NCI-H2196 treated with DMSO at 0.1 percent for 48 hours (cell line): ENCODE measurements around the gene TMOD4.

Source experiments
- DNase-seq: peaks from one replicate; lab custom pipeline; 2025; ENCODE audit not compliant: unreplicated experiment; lab: John Stamatoyannopoulos, UW

The TMOD4 gene

GRCh38 chr1:151176514-151177045, 799 bp upstream of the TMOD4 start:
- DNase-seq, result no peak

- no peak for DNase-seq
Measured at GRCh38 chr1:151175041-151175741, 590 bp downstream of the TMOD4 start.

GRCh38 chr1:151171190-151171589, 4.6 kb downstream of the TMOD4 start:
- DNase-seq, result no peak

GRCh38 chr1:151167116-151167515, 8.7 kb downstream of the TMOD4 start:
- DNase-seq, result no peak

- DNase-seq, result no peak
Measured at GRCh38 chr1:151166505-151166956, 9.2 kb downstream of the TMOD4 start.

GRCh38 chr1:151165738-151166504, 9.9 kb downstream of the TMOD4 start, which contains the start of the genes LYSMD1 and SCNM1:
TSS of gene LYSMD1 (minus strand) at chr1:151165902. CDS start at chr1:151165258, 644 bp downstream.
TSS of gene SCNM1 (plus strand) at chr1:151166144. CDS start at chr1:151166153, 9 bp downstream.
- DNase-seq, result peak; percentile 96

- DNase-seq, result no peak
Measured at GRCh38 chr1:151165281-151165737, 10.5 kb downstream of the TMOD4 start.

GRCh38 chr1:151164732-151165280, 11.0 kb downstream of the TMOD4 start:
- DNase-seq, result no peak

- DNase-seq, result no peak
Measured at GRCh38 chr1:151159373-151159772, 16.4 kb downstream of the TMOD4 start.

- DNase-seq, result no peak
Measured at GRCh38 chr1:151158751-151159251, 17.0 kb downstream of the TMOD4 start.

GRCh38 chr1:151158326-151158725, 17.5 kb downstream of the TMOD4 start:
- DNase-seq, result no peak

GRCh38 chr1:151157067-151157531, 18.7 kb downstream of the TMOD4 start:
- no peak for DNase-seq

GRCh38 chr1:151156515-151156819, 19.3 kb downstream of the TMOD4 start, which contains the start of gene TNFAIP8L2:
TSS of gene TNFAIP8L2 (plus strand) at chr1:151156649. CDS start at chr1:151158698, 2,049 bp downstream.
- no peak for DNase-seq

- no peak for DNase-seq
Measured at GRCh38 chr1:151147665-151148064, 28.1 kb downstream of the TMOD4 start.

- no peak for DNase-seq
Measured at GRCh38 chr1:151147132-151147503, 28.7 kb downstream of the TMOD4 start.

- peak; percentile 90 for DNase-seq
Measured at GRCh38 chr1:151146412-151147131, 29.2 kb downstream of the TMOD4 start, which contains the start of gene SEMA6C. TSS of gene SEMA6C (minus strand) at chr1:151146631. CDS start at chr1:151142621, 4,010 bp downstream.

GRCh38 chr1:151146072-151146411, 29.7 kb downstream of the TMOD4 start:
- DNase-seq, result no peak

GRCh38 chr1:151145304-151146071, 30.3 kb downstream of the TMOD4 start:
- DNase-seq, result no peak

GRCh38 chr1:151144474-151145303, 31.1 kb downstream of the TMOD4 start:
- no peak for DNase-seq
